Measurements from ENCODE around the gene EOMES.
A peak's percentile ranks its signal among the peaks of the same experiment; 100 is the strongest.
"Not testable (repeated sequence)": the region's sequence is repeated elsewhere in the genome, so short reads cannot be mapped to it uniquely, and the experiment has no call there.

The EOMES gene

DNA sequence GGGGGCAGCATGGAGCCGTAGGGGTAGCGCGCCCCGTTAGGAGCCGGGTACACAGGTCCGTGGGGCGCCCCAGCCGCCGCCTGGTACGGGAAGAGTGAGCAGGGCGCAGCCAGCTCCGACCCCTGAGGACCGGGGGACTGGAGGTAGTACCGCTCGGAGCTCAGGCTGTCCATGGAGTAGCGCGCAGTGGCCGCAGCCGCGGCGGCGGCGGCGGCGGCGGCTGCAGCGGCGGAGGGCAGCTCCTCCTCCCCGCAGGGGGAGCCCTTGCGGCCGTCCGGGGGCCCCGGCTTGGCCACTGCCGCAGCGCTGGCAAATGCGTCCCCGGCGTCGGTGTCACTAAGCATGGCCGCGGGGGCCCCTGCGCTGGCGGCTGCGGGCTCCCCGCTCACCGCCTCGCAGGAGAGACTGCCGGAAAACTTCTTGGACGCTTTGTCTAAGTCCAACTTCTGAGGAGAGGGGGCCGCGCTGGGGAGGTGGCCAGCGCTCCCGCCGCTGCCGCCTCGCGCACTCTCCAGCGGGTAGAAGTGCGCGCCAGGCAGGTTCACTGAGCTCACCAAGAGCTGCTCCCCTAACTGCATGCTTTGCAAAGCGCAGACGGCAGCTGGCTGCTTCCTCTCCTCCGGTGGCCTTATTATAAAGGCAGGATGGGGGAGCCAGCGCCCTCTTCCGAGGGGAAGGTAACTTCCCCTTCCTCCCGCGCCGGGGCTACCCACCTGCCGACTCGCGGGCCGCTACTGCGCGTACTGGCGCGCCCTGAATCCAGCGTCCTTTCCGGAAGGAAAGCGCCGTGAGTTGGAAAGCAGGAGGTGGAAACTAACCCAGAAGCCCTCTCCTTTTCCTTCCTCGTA lies at the start of gene EOMES:
TSS of gene EOMES (minus strand) at position 607 of the 848 bp plus-strand sequence. CDS start at position 578, 29 bp downstream.
- peak; percentile 79 for DNase-seq

DNA sequence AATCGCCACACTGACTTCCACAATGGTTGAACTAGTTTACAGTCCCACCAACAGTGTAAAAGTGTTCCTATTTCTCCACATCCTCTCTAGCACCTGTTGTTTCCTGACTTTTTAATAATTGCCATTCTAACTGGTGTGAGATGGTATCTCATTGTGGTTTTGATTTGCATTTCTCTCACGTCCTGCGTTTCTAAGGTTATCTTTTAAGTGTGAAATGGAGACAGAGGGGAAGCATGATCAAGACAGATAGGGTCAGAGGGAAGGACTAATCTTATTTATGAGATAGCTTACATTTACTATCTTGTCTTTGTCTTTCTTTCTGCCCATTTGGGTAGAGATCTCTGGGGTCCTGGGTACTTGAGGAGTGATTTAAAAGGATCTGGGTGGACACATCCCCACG lies 48.3 kb upstream of the EOMES start:
- DNase-seq = not testable (repeated sequence)

DNA sequence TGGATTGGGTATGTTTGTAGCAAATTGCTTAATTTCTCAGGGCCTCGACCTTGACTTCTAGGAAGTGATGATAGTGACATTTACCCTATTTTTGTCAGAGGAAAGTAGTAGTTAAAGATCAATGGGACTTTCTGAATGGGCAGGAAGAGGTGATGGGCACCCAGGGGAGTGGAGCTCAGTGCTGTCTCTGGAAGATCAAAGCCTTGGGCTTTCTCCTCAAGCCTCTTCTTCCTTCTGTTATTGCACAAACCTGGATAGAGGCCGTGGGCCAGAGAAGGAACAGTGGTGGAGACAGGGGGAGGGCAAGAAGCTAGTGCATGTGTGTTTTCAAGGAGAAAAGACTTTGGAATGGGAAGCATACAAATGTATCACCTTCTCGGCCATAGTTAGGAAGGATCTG lies 44.9 kb upstream of the EOMES start:
- DNase-seq = no peak

DNA sequence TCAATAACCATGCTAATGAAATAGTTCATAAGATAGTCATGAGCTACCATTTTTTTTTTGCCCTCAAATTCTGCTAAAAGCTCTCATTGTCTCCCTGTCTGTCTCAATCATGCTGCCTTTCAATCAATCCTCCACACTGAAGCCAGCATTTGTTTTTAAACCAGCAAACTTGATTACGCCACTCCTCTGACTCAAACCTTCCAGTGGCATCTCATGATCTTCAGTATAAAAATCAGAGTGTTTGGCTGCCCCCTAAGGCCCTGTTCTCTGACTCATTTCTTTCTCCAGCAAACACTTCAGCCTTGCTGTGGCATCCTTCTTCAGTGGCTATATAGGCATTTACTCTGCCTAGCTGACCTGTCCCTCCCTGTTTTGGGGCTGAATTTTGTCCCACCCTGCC lies 36.0 kb upstream of the EOMES start:
- DNase-seq = no peak

DNA sequence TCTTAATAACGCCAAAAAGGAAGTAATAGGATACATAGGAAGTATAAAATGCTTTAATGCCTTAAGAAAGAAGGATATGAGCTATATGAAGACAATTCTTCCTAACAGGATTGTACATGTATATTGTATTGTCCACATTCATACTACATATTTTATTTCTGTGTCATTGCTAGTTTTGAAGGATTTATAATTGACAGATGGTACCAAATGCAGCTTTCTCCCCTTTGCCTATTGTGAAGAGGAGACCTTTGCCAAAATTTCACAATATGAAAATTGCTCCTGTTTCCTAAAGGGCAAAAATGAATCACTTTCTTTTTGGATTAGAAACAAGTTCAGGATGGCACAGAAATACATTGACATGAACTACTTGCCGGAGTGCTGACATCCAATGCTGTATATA lies 34.8 kb upstream of the EOMES start:
- DNase-seq = no peak

DNA sequence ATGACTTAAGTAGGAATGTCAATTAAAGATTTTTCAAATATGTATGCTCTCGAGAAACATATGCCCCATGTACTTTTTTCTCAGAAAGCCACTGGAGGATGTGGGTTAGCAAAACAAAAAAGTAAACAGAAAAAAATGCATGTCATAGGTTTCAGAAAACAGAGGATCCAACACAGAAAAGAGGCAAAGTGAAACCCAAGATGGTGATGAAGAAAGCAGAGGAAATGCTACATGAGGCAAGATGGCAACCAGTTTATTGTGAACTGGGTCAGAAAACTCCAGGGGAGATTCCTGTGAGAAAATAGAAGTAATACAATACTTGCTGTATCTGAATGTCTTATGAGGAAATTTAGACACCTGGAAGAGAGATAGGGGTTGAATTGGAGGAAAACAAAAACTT lies 30.8 kb upstream of the EOMES start:
- no peak for DNase-seq

DNA sequence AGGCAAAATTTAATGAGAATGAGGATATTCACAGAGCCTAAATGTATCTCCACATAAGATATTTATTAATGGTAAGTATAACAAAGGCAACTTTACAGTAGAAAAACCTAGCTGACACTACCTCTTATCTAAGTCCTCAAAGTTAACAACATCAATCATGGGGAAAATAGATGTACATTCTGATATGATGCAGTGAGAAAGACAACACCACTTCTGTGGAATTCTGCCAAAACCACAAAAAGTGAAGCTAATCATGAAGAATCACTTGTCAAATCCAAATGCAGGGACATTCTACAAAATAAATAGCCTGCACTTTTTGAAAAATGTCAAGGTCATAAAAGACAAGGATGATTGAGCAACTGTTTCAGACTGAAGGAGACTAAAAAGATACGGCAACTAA lies 27.5 kb upstream of the EOMES start:
- DNase-seq = no peak

DNA sequence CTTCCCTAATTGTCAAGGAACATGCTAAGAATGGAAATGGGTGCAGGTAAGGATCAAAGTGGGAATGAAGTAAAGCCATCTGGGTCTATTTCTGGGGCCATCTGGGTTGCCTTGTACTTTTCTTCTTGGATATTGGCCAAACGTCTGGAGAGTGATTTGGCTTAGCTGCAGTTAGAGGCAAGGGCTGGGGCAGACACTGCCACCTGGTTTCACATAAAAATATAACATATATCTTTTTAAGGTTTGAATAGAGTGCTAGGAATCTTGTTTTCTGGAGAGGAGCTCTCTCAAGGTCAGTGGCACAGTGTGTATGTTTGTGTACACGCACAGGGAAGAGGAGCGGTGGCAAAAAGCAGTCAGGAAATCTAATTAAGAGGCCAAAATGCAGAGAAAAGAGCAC lies 24.7 kb upstream of the EOMES start:
- no peak for DNase-seq

DNA sequence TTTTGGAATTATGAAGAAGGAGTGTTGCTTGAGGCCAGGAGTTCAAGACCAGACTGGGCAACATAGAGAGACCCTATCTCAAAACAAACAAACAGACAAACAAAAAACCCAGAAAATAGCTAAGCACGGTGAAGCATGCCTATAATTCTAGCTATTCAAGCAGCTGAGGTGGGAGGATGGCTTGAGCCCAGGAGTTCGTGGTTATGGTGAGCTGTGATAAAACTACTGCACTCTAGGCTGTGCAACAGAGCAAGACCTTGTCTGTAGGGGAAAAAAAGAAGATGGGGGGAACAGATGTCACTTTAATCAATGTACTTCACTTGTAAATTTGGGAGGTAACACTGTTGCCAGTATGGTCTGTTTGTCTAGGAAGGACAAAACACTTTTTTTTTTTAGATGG lies 18.7 kb upstream of the EOMES start:
- no peak for DNase-seq

DNA sequence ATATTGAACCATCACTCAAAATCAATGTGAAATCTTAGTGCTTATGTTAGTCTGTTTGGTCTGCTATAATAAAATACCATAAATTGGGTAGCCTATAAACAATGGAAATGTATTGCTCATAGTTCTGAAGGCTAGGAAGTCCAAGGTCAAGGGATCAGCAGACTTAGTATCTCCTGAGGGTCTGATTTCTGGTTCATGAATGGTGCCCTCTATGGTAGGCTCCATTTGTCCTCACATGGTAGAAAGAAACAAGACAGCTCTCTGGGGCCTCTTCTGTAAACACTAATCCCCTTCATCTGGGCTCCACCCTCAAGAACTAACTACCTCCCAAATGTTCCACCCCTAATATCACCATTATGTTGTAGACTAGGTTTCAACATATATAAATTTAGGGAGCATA lies 15.0 kb upstream of the EOMES start:
- DNase-seq = no peak

DNA sequence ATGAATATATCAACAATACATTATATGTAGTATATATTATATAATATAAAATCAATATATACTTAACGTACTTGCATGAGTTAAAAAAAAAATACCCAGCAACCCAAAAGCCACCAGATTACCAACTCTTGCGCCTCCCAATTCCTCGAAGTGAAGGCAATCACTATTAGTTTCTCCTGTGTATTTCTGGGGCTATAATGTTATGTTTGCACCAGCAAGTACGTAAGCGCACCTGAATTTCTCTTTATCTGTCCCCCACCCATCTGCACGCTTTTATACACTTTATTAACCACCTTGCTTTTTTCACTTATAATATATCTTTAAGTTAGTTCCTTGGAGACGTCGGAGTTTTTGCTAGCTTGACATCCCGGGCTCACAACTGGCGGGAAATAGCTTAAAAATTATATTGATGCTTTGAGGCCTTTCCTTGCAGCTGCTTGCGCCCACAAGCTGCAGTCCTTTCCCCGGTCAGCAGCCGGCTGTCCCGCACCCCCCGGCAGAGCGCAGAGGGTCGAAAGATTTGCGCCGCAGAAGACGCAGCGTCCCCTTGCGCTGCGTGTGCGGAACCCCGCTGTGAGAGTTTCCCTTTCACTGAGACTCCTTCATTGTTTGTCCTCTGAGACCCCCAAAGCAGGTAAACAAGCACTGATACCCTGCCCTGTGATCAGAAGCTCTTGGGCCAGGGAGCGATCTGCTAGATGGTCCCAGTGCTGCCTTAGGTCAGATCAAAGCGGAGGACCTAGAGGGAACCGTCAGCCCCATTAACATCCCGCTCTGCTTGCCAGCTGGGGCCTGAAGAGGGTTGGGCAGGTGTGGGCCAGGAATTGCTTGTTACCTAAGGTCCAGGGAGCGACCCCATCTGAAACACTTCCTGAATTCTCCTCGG lies 8.9 kb upstream of the EOMES start:
- DNase-seq = no peak

DNA sequence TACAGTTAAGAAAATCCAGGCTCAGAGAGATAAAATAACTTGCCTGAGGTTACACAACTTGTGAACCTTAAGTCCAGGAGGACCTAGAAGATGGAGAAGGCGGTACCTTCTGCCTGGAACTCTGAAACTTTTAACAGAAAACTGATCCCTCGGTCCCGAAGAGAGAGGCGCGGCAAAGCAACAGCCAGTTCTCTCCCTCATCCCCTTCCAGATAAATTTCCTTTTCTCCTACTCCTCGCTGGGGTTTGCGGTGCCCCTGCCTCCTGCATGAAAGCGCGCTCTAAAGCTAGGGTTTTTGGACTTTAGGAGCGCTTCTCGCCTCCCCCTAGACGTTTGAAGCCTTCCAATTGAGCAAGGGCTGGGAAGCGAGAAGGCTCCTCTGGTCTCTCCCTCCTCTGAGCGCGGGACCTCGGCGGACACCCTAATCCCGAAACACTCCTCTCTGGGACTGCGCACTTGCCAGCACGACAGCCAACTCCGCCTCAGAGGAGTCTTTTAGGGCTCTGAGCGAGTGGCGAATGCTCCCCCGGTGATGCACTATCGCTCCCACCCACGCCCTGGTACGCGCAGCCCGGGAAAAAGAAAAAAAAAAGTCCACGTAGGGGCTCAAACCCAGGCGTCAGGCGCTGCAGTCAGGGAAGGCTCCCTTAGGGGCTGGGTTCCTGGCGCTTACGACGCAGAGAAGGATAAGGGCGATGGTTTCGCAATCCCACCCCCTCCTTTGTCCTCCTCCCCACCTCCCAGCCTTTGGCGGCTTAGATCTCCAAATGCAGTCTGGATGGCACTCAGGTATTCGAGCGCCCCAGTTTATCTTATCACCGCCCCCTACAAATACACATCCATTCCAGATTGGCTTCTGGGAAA lies 7.9 kb upstream of the EOMES start:
- no peak for DNase-seq

DNA sequence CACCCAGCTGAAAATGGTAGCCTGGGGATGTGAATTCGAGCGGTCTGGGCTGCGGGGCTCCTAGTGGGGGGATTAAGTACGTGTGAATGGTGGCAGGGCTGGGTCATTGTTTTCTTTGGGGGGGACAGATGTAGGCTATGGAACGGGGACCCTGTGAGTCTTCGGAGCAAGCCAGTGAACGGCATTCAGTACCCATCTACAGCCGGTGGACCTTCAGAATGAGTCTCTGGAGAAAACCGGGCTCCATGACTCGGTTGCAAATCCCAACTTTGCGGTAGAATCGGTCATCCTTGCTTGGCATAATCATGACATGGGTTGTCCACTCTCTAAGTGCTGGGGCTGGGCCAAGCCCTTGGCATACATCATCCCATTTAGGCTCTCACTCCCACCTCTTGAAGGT lies 7.2 kb upstream of the EOMES start:
- DNase-seq = no peak

DNA sequence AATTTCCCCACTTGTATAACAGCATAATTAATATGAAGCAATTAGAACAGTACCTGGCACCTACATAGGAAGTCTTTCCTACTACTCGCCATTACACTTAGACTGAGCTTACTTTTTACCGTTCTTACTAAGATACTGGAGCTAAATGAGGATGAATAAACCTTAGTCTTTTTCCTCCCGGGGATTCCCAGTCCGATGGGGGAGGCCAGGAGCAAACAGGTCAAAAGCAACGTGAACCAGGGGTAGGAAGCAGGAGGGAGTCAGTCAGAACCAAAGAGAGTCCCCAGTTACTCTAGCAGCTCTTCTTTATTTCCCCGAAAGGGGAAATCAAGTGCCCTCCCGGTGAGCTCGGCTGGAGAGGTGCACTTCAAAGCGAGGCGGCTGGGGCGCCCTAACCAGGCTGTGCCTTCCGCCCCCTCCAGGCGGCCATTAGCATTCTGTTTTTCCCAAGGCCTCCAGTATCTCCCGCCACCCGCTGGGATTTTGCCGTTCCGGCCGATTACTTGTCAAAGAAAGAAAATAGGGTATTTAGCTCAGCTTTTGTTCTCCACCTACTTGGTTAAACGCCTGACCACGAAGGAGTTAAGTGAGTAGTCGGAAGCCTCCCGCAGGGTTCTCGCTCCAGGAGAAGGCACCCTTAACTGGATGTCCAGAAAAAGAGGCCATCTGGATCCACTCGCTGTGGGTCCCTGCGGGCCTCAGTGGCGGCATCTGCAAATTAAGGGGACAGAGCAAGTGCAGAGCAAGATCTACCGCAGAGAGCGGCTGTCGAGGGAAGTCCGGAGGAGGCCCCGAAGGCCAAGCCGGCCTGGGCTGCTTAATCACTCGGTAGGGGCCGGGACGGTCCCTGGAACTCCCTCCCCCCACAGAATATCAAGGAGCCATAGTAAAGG lies 6.3 kb upstream of the EOMES start:
- DNase-seq = no peak

DNA sequence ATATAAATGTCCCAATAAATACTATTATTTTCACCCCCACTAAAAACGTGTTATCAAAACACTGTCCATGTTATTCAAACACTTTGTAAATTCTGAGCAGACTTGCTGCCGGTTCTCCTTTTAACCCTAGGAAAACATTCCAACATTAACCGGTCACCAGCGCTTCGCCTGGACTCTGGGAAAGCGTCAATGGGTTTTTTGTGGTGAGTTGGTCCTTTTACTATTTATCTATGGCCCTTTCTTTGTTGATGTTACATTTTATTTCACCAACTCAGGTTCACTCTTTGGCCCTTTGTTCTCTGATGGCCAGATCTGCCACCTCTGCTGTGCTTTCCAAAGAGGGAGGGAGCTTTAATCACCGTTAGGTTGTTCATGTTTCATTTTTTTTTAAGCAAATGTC lies 4.1 kb upstream of the EOMES start:
- DNase-seq = no peak

DNA sequence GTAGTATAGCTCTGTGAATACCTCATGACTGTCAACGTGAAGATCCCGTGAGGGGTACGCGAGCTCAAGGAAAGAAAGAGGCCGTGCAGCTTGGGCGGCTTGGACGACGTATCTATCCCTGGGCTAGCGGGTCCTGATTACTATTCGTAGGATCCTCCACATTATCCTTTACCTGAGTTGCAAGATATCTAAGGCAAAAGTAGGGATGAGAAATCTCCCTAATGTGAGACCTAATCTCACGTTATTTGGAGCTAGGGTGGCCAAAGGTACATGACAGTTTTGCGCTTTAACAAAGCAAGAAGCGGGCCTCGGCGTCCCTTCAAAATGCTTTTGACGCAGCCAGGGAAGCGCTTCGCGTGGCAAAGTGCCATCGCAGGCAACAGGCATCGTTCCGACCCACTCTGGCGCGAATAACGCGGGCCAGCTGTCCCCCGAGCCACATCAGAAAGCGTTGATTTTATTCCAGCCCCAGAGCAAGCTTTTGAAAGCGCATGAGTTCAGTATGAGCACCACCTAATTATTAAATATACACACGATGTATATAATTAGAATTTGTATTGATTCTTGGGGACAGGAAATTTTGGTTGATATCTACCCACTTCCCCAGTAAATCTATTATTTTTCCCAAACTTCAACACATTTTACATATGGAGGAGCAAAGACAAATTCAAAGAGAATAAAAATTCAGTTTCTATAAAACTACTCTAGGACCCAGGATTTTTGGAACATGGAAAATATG lies 2.5 kb upstream of the EOMES start:
- no peak for DNase-seq

DNA sequence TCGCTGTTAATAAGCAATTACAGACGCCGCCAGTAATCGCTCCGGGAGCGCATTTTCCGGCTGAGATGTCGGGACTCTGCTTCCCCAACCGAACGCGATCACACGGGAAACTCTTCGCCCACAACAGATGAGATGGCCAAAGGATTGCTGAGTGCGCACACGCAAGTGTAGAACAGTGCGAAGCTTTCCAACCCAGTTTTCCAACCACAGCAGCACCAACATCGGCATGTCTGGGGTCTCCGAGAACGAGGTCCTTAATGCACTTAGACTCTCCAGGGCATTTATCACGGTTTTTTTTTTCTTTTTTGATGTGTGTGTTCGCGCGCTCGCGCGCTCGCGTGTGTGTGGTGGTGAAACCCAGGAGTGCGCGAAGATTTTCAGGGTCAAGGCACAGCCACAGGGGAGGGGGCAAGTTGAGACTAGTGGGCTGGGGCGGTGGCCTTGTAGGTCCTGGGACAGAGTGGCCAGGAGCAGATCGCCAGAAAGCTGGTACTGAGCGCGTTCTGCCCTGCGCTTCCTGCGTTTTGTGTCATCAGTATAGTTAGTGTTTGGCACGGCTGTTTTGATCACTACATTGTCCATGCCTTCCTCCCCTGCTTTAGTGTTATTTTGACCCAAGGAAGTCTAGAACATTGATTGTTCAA lies 1.8 kb upstream of the EOMES start:
- no peak for DNase-seq

DNA sequence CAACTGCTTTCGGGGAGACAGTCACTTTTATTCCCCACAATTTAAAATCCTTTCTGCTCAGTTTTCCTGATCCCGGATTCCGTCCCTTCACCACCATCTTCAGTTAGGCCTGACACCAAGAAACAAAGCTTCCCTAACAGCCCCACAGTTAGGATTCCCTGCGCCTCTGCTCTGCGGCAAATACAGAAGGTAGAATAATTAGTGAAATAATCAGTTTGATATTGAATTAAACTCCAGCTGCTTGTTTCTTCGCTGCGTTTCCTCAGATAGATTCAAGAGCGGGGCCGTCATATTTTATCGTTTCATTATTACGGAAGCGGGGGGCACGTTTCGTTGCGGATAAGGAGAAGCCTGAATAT lies 1.3 kb upstream of the EOMES start:
- DNase-seq = no peak

DNA sequence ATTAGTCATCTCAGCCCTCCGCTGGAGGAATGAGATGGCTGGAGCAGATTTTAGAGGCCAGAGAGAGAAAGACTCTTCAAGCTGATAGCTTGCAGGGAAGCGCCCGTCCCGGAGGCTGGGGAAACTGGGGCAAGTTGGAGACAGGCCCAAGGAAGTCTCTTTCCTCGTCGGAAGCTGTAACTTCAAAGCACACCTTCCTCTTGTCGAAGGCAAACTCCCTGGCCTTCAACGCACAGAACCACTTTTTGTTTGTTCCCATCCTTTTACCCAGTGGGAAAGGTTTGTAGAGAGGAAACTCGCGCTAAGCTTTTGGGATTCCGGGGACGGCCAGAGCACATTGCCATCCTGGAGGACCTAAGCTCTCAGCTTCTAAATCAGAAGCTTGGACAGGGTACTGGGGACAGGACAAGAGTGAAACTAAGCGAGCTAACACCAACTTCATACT lies 900 bp upstream of the EOMES start:
- no peak for DNase-seq

DNA sequence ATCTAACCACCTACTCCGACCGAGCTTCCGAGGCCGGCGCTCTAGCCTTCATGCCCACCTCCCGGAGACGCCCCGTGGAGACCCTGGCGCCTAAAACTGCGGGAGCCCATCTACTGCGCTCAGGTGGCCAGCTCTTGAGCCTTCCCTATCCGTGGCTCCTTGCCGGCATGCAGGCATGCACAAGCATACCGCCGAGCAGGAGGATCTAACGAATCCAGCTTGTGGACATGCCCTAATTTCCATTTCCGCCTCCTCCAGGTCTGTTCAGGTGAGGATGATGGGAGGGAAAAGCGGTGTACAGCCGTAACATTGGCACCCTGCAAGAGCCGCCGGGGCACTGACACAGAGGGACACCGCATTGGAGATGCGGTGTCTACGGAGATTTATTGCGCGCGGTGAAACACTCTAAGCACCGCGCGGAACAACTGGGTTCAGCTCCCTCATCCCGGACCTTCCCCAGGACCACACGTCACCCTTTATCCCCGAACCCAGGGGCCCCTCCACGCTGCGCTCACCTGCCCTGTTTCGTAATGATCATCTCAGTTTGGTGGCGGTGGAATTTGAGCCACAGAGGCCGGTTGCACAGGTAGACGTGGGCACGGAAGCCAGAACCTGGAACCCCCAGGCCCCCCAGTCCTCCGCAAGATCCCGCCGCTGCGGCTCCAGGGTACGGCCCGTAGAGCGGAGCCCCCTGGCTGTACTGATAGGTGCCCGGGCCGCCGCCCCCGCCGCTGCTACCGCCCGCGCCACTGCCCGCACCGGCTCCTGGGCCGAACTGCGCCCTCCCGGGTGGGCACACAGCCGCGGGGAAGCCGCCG lies 1.0 kb downstream of the EOMES start:
- no peak for DNase-seq

Data from CD4-positive, alpha-beta T cell treated with Interleukin-17A for 4 hours (primary cell).